Measurements from ENCODE around the gene TIMP3.

TIMP3 gene

DNA sequence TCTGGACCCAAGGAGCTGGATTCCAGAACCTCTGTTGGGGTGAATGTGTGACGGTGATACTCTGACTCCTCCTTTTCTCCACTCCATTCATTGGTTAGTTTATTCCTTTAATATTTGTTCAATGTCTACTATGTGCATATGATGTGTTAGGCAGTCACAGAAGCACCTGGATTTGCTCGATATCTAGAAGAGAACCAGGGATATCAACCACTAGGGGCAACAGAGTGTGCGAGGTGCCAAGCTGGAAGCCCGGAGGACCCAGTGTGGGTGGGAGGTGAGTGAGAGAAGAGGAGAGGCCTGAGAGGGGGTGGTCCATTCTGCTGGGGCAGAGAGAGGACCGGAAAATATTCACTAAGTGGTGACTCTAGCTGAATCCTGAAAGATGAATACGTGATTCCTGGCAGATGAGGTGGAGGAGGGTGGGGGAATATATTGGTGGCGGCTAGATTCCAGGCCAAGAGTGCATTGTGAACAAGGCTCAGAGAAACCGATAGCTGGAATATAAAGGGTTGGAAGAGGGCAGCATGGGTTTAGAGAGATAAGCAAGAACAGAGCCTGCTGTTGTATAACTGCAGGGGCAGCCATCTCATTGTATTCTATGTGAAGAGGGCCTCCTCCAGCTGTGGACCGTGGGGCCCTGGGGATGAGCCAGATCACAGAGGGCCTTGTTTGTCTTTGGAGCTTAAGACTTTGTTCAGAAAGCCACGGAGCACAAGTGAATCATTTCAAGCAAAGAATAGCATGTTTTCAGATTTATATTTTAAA lies 6.9 kb upstream of the TIMP3 start:
- no peak for TF ChIP-seq SNAI2 (CRISPR knock-in tag; IDR thresholded peaks at IDR 0.05)
- no peak for TF ChIP-seq ZFP3 (CRISPR knock-in tag; IDR thresholded peaks at IDR 0.05)
- TF ChIP-seq ZC3H10 (CRISPR knock-in tag; IDR thresholded peaks at IDR 0.05) = no peak
- TF ChIP-seq ARNTL (CRISPR knock-in tag; IDR thresholded peaks at IDR 0.05; ENCODE audit: borderline replicate concordance, low read depth) = no peak
- no peak for TF ChIP-seq ZNF565 (CRISPR knock-in tag; conservative IDR thresholded peaks at IDR 0.05; ENCODE audit: low read depth)
- no peak for TF ChIP-seq OSR1 (CRISPR knock-in tag; IDR thresholded peaks at IDR 0.05)
- TF ChIP-seq CREB5 (CRISPR knock-in tag; IDR thresholded peaks at IDR 0.05; ENCODE audit: low read depth) = no peak
- no peak for TF ChIP-seq GLIS3 (CRISPR knock-in tag; IDR thresholded peaks at IDR 0.05)
- TF ChIP-seq ESRRG (CRISPR knock-in tag; IDR thresholded peaks at IDR 0.05) = no peak
- TF ChIP-seq CSRNP3 (CRISPR knock-in tag; IDR thresholded peaks at IDR 0.05) = no peak
- TF ChIP-seq TSHZ2 (CRISPR knock-in tag; IDR thresholded peaks at IDR 0.05) = no peak
- no peak for TF ChIP-seq TOX (CRISPR knock-in tag; IDR thresholded peaks at IDR 0.05; ENCODE audit: borderline replicate concordance)
- no peak for ATAC-seq

GRCh38 chr22:32795214-32795596 lies 6.3 kb upstream of the TIMP3 start:
- no peak for ATAC-seq
- TF ChIP-seq TSHZ2 (CRISPR knock-in tag; IDR thresholded peaks at IDR 0.05) = no peak
- TF ChIP-seq TCF4 (CRISPR knock-in tag; IDR thresholded peaks at IDR 0.05; ENCODE audit: borderline replicate concordance) = no peak
- TF ChIP-seq POU6F1 (CRISPR knock-in tag; IDR thresholded peaks at IDR 0.05; ENCODE audit: borderline replicate concordance, low read depth) = no peak
- no peak for TF ChIP-seq TOX (CRISPR knock-in tag; IDR thresholded peaks at IDR 0.05; ENCODE audit: borderline replicate concordance)
- TF ChIP-seq ZFP30 (CRISPR knock-in tag; IDR thresholded peaks at IDR 0.05) = no peak
- no peak for TF ChIP-seq SNAI2 (CRISPR knock-in tag; IDR thresholded peaks at IDR 0.05)
- no peak for TF ChIP-seq ZNF565 (CRISPR knock-in tag; conservative IDR thresholded peaks at IDR 0.05; ENCODE audit: low read depth)
- no peak for TF ChIP-seq CSDC2 (CRISPR knock-in tag; IDR thresholded peaks at IDR 0.05)
- no peak for TF ChIP-seq ISL1 (CRISPR knock-in tag; IDR thresholded peaks at IDR 0.05)
- TF ChIP-seq PPARA (CRISPR knock-in tag; IDR thresholded peaks at IDR 0.05; ENCODE audit: borderline replicate concordance) = no peak
- no peak for TF ChIP-seq ZC3H10 (CRISPR knock-in tag; IDR thresholded peaks at IDR 0.05)
- TF ChIP-seq RARB (CRISPR knock-in tag; IDR thresholded peaks at IDR 0.05) = no peak
- TF ChIP-seq GLIS3 (CRISPR knock-in tag; IDR thresholded peaks at IDR 0.05) = no peak
- TF ChIP-seq ZFP3 (CRISPR knock-in tag; IDR thresholded peaks at IDR 0.05) = no peak
- no peak for TF ChIP-seq PATZ1 (CRISPR knock-in tag; IDR thresholded peaks at IDR 0.05; ENCODE audit: borderline replicate concordance)

Data from SK-N-SH treated with all-trans-retinoic acid at 6 μM for 48 hours (cell line).